PC-3 (cell line): ENCODE results near the gene ANKDD1A. TPM values are rescaled to one million over a fixed set of nuclear protein-coding genes. Genes with fewer than 3 reads are reported as not detected.

Source experiments
- ATAC-seq: fragments of 200-7000 bp; cut with Tn5 transposase; 2 replicates; pipeline ENCODE4 v1.9.1; 2020; ENCODE audit warnings: mild to moderate bottlenecking, moderate library complexity
- BruUV-seq: library from RNA; stranded (reverse); fragments of 400-500 nt; replicated peaks from 2 replicates; lab custom pipeline; 2021; lab: Mats Ljungman, UMichigan
- CTCF ChIA-PET: fragments of 300-600 bp; sonication (Branson Sonifier 250); formaldehyde crosslinking; loops from one replicate; lab custom pipeline; 2022; ENCODE audit warnings: antibody characterized with exemption; lab: Charles Lee
- POLR2A ChIA-PET: fragments of 300-600 bp; sonication (Branson Sonifier 250); formaldehyde crosslinking; loops from one replicate; lab custom pipeline; 2022; ENCODE audit warnings: antibody characterized with exemption; ENCODE audit not compliant: unreplicated experiment; lab: Charles Lee
- DNase-seq: peaks from one replicate; pipeline ENCODE4 v3.0.0-alpha.2; 2015
- H2AFZ ChIP-seq: fragments of 300-600 bp; sonication (generic); 2 replicates; pipeline ENCODE4 v1.6.0; 2016; ENCODE audit warnings: antibody characterized with exemption, low read length
- H3F3A ChIP-seq: fragments of 300-600 bp; sonication (generic); one replicate; pipeline ENCODE4 v1.6.0; 2017; ENCODE audit warnings: antibody characterized with exemption, low read length, control low read depth, mild to moderate bottlenecking; ENCODE audit not compliant: unreplicated experiment
- H3K27ac ChIP-seq: fragments of 300-600 bp; sonication (generic); 2 replicates; pipeline ENCODE4 v1.5.1; 2016; ENCODE audit warnings: mild to moderate bottlenecking, low read length
- H3K27me3 ChIP-seq: fragments of 300-600 bp; sonication (generic); 2 replicates; pipeline ENCODE4 v1.6.1; 2016; ENCODE audit warnings: low read length, mixed read lengths
- H3K36me3 ChIP-seq: fragments of 300-600 bp; sonication (generic); 2 replicates; pipeline ENCODE4 v1.6.1; 2016; ENCODE audit warnings: low read depth, mixed run types, low read length, mixed read lengths
- H3K4me1 ChIP-seq: fragments of 300-600 bp; sonication (generic); 2 replicates; pipeline ENCODE4 v1.5.1; 2016; ENCODE audit warnings: low read length; ENCODE audit not compliant: insufficient read depth
- H3K4me2 ChIP-seq: fragments of 300-600 bp; sonication (generic); 2 replicates; pipeline ENCODE4 v1.6.0; 2016; ENCODE audit warnings: low read length
- H3K4me3 ChIP-seq: fragments of 300-600 bp; sonication (generic); 2 replicates; pipeline ENCODE4 v1.5.1; 2016; ENCODE audit warnings: mild to moderate bottlenecking, low read length, mixed read lengths
- H3K79me2 ChIP-seq: fragments of 300-600 bp; sonication (generic); 2 replicates; pipeline ENCODE4 v1.6.1; 2017; ENCODE audit warnings: low read length, mixed read lengths
- H3K9ac ChIP-seq: fragments of 300-600 bp; sonication (generic); 2 replicates; pipeline ENCODE4 v1.6.0; 2016; ENCODE audit warnings: mild to moderate bottlenecking, low read length
- H3K9me2 ChIP-seq: fragments of 300-600 bp; sonication (generic); replicated peaks from 2 replicates; pipeline ENCODE4 v1.6.1; 2016; ENCODE audit warnings: mixed run types, low read length, mixed read lengths
- H3K9me3 ChIP-seq: fragments of 300-600 bp; sonication (generic); 2 replicates; pipeline ENCODE4 v1.6.1; 2016; ENCODE audit warnings: low read length, mixed read lengths
- H4K20me1 ChIP-seq: fragments of 300-600 bp; sonication (generic); 2 replicates; pipeline ENCODE4 v1.6.1; 2016; ENCODE audit warnings: low read length, mixed read lengths
- EZH2 ChIP-seq: fragments of 300-600 bp; sonication (generic); IDR thresholded peaks from one replicate; pipeline ENCODE4 v1.6.1; 2017; ENCODE audit warnings: antibody characterized with exemption, mild to moderate bottlenecking, low read length; ENCODE audit not compliant: unreplicated experiment
- EZH2phosphoT487 ChIP-seq: fragments of 300-600 bp; sonication (generic); IDR thresholded peaks from 2 replicates; pipeline ENCODE4 v1.6.1; 2018; ENCODE audit warnings: mild to moderate bottlenecking, antibody characterized with exemption, low read length, borderline replicate concordance
- intact Hi-C: fragments of 100-400 bp; cut with micrococcal nuclease; formaldehyde crosslinking; loops from 2 replicates; pipeline ENCODE4 v1.9.0; 2023
- total RNA-seq: library from RNA; depleted of rRNA; stranded (reverse); fragments of >200 nt; gene quantifications from 2 replicates; pipeline ENCODE4 v1.2.3, GENCODE V29; 2014
- TF ChIP-seq, protein P1 (sequence below): fragments of 300-600 bp; sonication (generic); conservative IDR thresholded peaks from 2 replicates; pipeline ENCODE4 v1.5.1; 2017; ENCODE audit warnings: antibody characterized with exemption, low read depth, mild to moderate bottlenecking, low read length

Gene ANKDD1A
- total RNA-seq, 1 experiment from 2014 or later = 8.9 TPM

DNA sequence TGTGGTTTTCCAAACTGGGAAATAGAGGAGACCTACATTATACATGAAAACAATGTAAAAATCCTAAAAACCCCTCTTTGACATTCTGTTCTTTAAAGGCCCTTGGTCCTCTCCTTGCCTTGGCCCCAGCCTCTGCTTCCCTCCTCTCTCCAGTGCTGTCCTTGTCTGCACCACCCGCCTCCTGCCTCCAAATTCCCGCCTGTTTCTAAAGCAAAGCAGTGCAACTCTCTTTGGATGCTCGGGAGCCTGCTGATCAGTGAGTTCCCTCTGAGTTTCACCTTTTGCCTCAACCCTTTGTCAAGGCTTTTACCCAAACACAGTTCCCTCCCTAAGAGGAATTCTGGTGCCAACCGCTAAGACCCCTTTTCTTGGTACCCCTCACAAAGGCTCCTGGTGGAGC is 8.0 kb downstream of the ANKDD1A start:
- CTCF ChIA-PET = no interaction called here
- Histone ChIP-seq H3K4me2 (no peak overlapping the region), H4K20me1 (no peaks in the 10 kb centered on the region), H3K9me3 (no peaks in the 10 kb centered on the region), H3K4me1 (peaks cover 16% of the 10 kb centered on the region), H2AFZ (no peak overlapping the region), H3K36me3 (no peaks in the 10 kb centered on the region), H3F3A (no peaks in the 10 kb centered on the region), H3K4me3 (no peak overlapping the region), H3K27ac (no peak overlapping the region), H3K79me2 (no peaks in the 10 kb centered on the region), H3K9ac (no peak overlapping the region), H3K27me3 (no peaks in the 10 kb centered on the region), H3K9me2 (no peaks in the 10 kb centered on the region)
- POLR2A ChIA-PET = no interaction called here
- no peak for TF ChIP-seq EZH2phosphoT487
- TF ChIP-seq, protein P1, sequence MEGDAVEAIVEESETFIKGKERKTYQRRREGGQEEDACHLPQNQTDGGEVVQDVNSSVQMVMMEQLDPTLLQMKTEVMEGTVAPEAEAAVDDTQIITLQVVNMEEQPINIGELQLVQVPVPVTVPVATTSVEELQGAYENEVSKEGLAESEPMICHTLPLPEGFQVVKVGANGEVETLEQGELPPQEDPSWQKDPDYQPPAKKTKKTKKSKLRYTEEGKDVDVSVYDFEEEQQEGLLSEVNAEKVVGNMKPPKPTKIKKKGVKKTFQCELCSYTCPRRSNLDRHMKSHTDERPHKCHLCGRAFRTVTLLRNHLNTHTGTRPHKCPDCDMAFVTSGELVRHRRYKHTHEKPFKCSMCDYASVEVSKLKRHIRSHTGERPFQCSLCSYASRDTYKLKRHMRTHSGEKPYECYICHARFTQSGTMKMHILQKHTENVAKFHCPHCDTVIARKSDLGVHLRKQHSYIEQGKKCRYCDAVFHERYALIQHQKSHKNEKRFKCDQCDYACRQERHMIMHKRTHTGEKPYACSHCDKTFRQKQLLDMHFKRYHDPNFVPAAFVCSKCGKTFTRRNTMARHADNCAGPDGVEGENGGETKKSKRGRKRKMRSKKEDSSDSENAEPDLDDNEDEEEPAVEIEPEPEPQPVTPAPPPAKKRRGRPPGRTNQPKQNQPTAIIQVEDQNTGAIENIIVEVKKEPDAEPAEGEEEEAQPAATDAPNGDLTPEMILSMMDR = no peak
- TF ChIP-seq EZH2 = no peak
- intact Hi-C loops = no loop called here
- DNase-seq = no peak
- BruUV-seq = no TSS peak
- no peak for ATAC-seq

DNA sequence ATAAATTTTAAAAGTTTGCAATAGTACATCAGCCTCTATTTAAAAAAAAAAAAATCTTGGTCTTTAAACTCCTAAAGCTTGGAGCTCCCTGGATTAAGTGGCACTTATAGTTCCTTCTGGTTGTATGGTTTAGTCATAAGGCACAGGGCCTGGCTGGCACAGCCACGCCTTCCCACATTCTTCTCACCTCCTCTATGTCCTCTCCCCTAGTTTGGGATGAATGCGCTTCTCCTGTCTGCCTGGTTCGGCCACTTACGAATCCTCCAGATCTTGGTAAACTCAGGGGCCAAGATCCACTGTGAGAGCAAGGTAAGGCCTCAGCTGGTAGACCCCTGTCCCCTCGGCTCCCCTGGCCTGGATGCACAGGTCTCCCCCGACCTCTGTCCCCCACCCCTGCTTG is 10.0 kb downstream of the ANKDD1A start:
- Histone ChIP-seq H3K79me2 (no peaks in the 10 kb centered on the region), H3K4me2 (peak overlapping the region; percentile 68), H4K20me1 (no peaks in the 10 kb centered on the region), H2AFZ (peak overlapping the region; percentile 33), H3F3A (no peaks in the 10 kb centered on the region), H3K9me2 (no peaks in the 10 kb centered on the region), H3K36me3 (no peaks in the 10 kb centered on the region), H3K9ac (no peak overlapping the region), H3K9me3 (no peaks in the 10 kb centered on the region), H3K27ac (peak overlapping the region; percentile 19), H3K4me1 (peaks cover 16% of the 10 kb centered on the region), H3K27me3 (no peaks in the 10 kb centered on the region), H3K4me3 (peak overlapping the region; percentile 23; the same call in 1 of the 2 replicates)
- TF ChIP-seq, protein P1 = no peak
- TF ChIP-seq EZH2phosphoT487 (no peak), EZH2 (no peak)
- ATAC-seq (peak; percentile 88), DNase-seq (peak; percentile 82)
- no TSS peak for BruUV-seq
- ChIA-PET CTCF (no interaction called here), POLR2A (no interaction called here)
- intact Hi-C loops = no loop called here

DNA sequence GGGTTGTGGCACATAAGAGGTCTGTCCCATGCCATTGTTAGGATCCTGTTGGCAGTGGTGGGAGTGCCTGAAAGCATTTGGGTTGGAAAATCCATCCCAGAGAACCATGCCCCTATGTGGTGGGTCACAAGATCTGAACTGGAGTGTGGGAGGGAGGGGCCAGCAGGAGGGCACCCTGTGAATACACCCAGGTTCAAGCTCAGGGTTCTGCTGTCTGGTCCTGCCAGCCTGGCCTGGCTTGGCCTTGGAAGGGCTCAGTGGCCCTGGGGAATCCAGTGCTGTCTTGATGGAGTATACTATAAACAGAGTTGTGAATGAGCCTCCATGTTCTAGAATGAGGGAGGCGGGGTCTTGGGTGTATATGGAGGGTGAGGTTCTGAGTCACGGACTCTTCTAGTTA is 11.8 kb downstream of the ANKDD1A start:
- H3K36me3 ChIP-seq = no peaks in the 10 kb centered on the region
- DNase-seq (no peak), ATAC-seq (no peak)
- ChIA-PET POLR2A (no interaction called here), CTCF (no interaction called here)
- H3K4me2 ChIP-seq = no peak overlapping the region
- no peaks in the 10 kb centered on the region for H4K20me1 ChIP-seq
- TF ChIP-seq, protein P1 = no peak
- TF ChIP-seq EZH2 = no peak
- no peak for TF ChIP-seq EZH2phosphoT487
- no peak overlapping the region for H3K27ac ChIP-seq
- no peak overlapping the region for H3K9ac ChIP-seq
- H3K79me2 ChIP-seq = no peaks in the 10 kb centered on the region
- no peak overlapping the region for H3K4me3 ChIP-seq
- H3K4me1 ChIP-seq = peaks cover 16% of the 10 kb centered on the region
- intact Hi-C loops = no loop called here
- no peaks in the 10 kb centered on the region for H3F3A ChIP-seq
- no peaks in the 10 kb centered on the region for H3K9me3 ChIP-seq
- no peaks in the 10 kb centered on the region for H3K27me3 ChIP-seq
- no peaks in the 10 kb centered on the region for H3K9me2 ChIP-seq
- no peak overlapping the region for H2AFZ ChIP-seq
- no TSS peak for BruUV-seq
